ENCODE measurements around the gene CCL4L2. TPM values are rescaled to one million over a fixed set of nuclear protein-coding genes. Genes with fewer than 3 reads are reported as not detected.
"Not testable (repeated sequence)": the region's sequence is repeated elsewhere in the genome, so short reads cannot be mapped to it uniquely, and the experiment has no call there.

CCL4L2 gene
- total RNA-seq (2014; rRNA removed; shearing (Covaris generic)), result not detected in 2 replicates

- DNase-seq (ENCODE audit: low spot score), result not testable (repeated sequence)
Measured at GRCh38 chr17:36210439-36211211, at the start of gene CCL4L2. Gene CCL4L2, plus strand, starts transcription at chr17:36211063.

- not testable (repeated sequence) for DNase-seq (ENCODE audit: low spot score)
Measured at GRCh38 chr17:36168836-36169235, 42.0 kb upstream of the CCL4L2 start.

- not testable (repeated sequence) for DNase-seq (ENCODE audit: low spot score)
Measured at GRCh38 chr17:36176536-36176935, 34.3 kb upstream of the CCL4L2 start, which contains the start of gene TBC1D3B. Gene TBC1D3B, minus strand, starts transcription at chr17:36176636. Its CDS starts 1,586 bp downstream, at chr17:36175050.

GRCh38 chr17:36181446-36182175 lies 29.3 kb upstream of the CCL4L2 start:
- not testable (repeated sequence) for DNase-seq (ENCODE audit: low spot score)

GRCh38 chr17:36182176-36183000 lies 28.5 kb upstream of the CCL4L2 start:
- DNase-seq (ENCODE audit: low spot score), result no peak

- peak; percentile 76 for DNase-seq (ENCODE audit: low spot score)
Measured at GRCh38 chr17:36183001-36183971, 27.6 kb upstream of the CCL4L2 start.

- DNase-seq (ENCODE audit: low spot score), result no peak
Measured at GRCh38 chr17:36184023-36184765, 26.7 kb upstream of the CCL4L2 start.

GRCh38 chr17:36185416-36185815 lies 25.4 kb upstream of the CCL4L2 start:
- no peak for DNase-seq (ENCODE audit: low spot score)

- not testable (repeated sequence) for DNase-seq (ENCODE audit: low spot score)
Measured at GRCh38 chr17:36186810-36187763, 23.8 kb upstream of the CCL4L2 start.

- not testable (repeated sequence) for DNase-seq (ENCODE audit: low spot score)
Measured at GRCh38 chr17:36187943-36188665, 22.8 kb upstream of the CCL4L2 start.

GRCh38 chr17:36188891-36189306 lies 22.0 kb upstream of the CCL4L2 start:
- no peak for DNase-seq (ENCODE audit: low spot score)

- DNase-seq (ENCODE audit: low spot score), result not testable (repeated sequence)
Measured at GRCh38 chr17:36189993-36190392, 20.9 kb upstream of the CCL4L2 start.

GRCh38 chr17:36190549-36191330 lies 20.1 kb upstream of the CCL4L2 start:
- not testable (repeated sequence) for DNase-seq (ENCODE audit: low spot score)

- DNase-seq (ENCODE audit: low spot score), result no peak
Measured at GRCh38 chr17:36193216-36193775, 17.6 kb upstream of the CCL4L2 start.

- not testable (repeated sequence) for DNase-seq (ENCODE audit: low spot score)
Measured at GRCh38 chr17:36194147-36194831, 16.6 kb upstream of the CCL4L2 start.

- DNase-seq (ENCODE audit: low spot score), result not testable (repeated sequence)
Measured at GRCh38 chr17:36194832-36195433, 15.9 kb upstream of the CCL4L2 start.

Measured in HT-29 (cell line).